Glomerular endothelial cell (primary cell): ENCODE measurements around the gene SNCG. TPM values are rescaled to one million over a fixed set of nuclear protein-coding genes. Genes with fewer than 3 reads are reported as not detected.
"Not testable (repeated sequence)": the region's sequence is repeated elsewhere in the genome, so short reads cannot be mapped to it uniquely, and the experiment has no call there.

ENCODE experiments used
- DNase-seq: peaks from one replicate; pipeline ENCODE4 v3.0.0-alpha.2; 2011; ENCODE audit warnings: low read depth, low spot score; ENCODE audit errors: extremely low read depth
- total RNA-seq: library from RNA; depleted of rRNA; stranded (reverse); fragments of >200 nt; gene quantifications from 2 replicates; pipeline ENCODE4 v1.2.3, GENCODE V29; 2015

Gene SNCG
- 42.3 and 72.4 TPM in 2 replicates for total RNA-seq

DNA sequence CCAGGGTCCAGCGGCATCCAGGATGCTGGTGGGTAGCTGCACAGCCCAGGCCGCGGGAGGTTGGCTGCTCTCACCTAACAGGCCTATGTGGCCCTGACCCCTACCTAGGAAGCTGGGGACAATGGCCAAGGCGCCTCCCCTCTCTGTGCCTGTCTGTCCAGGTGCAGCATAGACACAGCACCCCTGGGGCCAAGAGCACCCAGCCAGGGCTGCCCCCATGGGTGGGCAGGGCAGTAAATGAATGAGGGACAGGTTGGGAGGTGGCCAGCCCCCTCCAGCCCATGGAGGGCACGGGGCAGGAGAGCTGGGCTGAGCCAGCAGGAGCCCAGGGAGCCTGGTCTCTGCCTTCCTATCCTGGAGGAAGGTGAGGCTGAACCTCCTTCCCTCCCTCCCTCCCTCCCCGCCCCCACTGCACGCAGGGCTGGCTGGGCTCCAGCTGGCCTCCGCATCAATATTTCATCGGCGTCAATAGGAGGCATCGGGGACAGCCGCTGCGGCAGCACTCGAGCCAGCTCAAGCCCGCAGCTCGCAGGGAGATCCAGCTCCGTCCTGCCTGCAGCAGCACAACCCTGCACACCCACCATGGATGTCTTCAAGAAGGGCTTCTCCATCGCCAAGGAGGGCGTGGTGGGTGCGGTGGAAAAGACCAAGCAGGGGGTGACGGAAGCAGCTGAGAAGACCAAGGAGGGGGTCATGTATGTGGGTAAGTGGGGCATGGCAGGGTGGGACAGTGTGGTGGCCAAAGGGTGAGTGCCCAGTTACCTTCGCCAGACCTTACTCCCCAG, at the start of gene SNCG:
TSS of gene SNCG (plus strand) at position 484 of the 785 bp plus-strand sequence. CDS start at position 583, 99 bp downstream.
- no peak for DNase-seq

GRCh38 chr10:86914734-86915133, 43.7 kb upstream of the SNCG start:
- no peak for DNase-seq

- DNase-seq = no peak
These were observed 40.4 kb upstream of the SNCG start for GRCh38 chr10:86918022-86918471.

GRCh38 chr10:86922553-86922961, 35.8 kb upstream of the SNCG start:
- no peak for DNase-seq

DNA sequence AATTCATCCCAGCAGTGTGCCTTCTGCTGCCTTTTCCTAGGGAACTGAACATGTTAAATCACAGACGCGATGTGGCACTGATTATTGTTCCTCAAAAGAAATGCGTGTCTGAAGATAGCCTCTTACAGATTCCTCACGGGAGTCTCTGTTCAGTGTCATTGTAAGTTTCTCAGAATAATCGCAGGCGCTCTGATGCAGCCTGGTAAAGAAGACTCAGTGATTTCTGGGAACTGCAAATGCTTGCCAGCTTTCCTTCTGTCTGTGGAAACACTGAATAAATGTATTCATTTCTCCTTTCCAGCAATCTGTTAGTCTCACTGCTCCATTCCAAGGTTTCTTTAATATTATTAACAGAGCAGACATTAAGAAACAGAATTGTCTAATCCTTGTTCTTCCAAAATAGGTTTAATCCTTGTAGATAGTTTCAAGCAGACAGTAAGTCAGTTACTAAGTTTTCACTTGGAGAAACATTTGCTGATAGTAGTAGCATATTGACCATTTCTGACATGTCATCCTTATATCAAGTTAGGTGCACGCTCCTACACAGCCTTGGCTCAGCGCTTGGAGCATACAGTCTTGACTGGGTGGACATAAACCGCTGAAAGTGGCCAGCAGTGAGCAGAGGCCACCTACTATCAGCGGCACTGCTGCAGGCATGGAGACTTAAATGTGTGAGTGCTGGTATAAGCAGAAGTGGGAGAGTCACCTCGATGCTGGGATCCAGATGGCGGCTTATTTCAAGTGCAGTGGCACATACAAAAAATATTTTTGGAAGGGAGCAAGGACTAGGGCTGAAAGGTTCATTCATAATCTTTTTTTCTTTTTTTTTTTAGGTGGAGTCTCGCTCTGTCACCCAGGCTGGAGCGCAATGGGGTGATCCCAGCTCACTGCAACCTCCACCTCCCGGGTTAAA, 28.7 kb upstream of the SNCG start:
- DNase-seq = no peak

- no peak for DNase-seq
These were observed 26.5 kb upstream of the SNCG start for GRCh38 chr10:86931872-86932271.

DNA sequence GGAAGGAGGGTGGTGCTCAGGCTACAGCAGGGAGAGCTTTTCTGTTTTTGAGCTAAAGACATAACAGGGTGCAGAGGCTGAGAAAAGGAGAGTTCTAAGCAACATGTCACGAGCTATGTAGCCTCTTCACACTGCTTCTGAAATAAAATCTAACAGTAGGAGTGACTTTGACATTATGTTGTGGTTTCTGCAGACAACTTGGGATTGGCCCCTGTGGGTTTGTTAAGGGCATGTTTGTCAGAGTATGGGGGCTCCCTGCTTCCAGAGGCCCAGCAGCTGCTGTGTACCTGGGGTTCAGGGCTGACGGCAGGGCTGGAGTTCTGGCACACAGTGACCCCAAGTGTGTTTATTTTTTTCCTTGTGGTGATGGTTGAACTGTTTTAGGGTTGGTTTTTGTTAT, 25.7 kb upstream of the SNCG start:
- no peak for DNase-seq

- DNase-seq = not testable (repeated sequence)
These were observed 24.2 kb upstream of the SNCG start for GRCh38 chr10:86934162-86934711.

GRCh38 chr10:86936661-86937501, 21.5 kb upstream of the SNCG start:
- DNase-seq = no peak

DNA sequence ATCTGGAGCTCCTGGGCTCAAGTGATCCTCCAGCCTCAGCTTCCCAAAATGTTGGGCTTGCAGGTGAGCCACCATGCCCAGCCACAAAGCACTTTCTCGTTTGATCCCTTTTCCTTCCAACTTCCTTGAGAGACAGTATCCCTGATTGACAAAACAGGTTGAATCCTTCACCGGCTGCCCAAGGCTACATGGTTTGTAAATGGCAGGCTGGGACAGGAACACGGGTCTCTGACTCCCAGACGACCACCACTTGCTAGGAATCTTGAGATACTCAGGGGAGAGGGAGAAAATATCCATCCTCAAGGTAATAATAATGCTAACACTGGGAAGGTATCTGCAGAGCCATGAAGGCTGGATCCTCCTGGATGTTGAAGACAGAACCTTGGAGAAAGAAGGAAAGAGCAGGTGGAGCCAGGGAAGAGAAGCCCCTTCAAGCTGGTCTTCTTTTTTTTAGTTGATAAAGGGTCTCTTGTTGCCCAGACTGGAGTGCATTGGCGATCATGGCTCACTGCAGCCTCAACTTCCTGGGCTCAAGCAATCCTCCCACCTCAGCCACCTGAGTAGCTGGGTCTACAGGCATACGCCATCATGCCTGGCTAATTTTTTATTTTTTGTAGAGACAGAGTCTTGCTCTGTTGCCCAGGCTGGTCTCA, 20.8 kb upstream of the SNCG start:
- DNase-seq = no peak

DNA sequence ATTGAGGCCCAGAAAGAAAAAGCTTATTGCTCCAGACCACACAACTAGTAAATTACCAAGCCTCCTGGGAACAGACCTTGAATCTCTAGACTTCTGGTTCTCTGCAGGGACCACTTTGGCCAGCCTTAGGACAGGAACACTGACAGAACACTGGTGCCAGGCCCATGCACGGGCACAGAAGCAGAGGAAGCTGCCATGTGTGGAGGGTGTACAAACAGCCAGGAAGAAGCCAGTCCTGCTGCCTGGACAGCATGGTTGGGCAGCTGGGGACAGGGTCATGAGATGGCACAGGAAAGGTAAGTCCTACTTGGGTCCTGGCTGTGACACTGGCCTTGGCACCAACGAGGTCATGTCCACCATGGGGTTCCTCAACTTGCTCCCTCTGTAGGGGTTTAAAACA, 20.1 kb upstream of the SNCG start:
- no peak for DNase-seq

- not testable (repeated sequence) for DNase-seq
These were observed 18.3 kb upstream of the SNCG start for GRCh38 chr10:86940076-86940475.

GRCh38 chr10:86940677-86941076, 17.7 kb upstream of the SNCG start:
- no peak for DNase-seq

- no peak for DNase-seq
These were observed 17.0 kb upstream of the SNCG start for GRCh38 chr10:86941426-86941825.

GRCh38 chr10:86941991-86942421, 16.4 kb upstream of the SNCG start:
- DNase-seq = no peak

GRCh38 chr10:86942441-86943315, 15.7 kb upstream of the SNCG start:
- DNase-seq = no peak

DNA sequence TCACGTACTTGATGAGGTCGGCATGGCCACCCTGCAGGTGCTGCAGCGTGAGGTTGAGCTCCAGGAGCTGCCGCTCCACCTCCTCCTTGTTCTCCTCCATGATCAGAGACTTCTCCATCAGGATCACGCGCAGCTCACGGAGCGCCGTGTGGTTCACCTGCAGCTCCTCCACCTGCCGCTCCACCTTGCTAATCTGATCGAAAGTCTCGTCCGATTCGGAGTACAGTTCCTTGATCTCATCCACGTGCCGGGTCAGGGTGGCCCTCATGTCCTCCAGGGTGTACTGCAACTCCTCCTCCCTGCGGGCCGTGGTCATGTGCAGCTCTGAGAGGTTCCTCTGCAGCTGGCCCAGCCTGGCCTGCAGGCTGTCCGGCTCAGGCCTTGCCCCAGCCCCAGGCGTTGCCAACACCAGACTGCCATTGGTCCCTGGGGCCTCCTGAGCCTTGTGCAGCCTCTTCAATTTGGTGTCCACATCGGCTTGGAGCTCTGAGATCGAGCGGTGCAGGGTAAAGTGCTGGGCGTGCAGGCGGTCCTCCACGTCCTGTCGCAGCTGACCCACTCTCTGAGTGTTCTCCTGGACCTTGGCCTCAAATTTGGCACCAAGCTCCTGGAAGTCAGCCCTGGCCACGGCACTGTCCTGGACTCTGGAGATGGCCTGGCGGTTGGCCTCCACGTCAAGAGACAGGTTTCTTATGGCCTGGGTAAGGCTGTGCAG, 14.9 kb upstream of the SNCG start:
- DNase-seq = no peak

GRCh38 chr10:86944031-86944419, 14.4 kb upstream of the SNCG start:
- DNase-seq = no peak
